PC-9 (cell line): ENCODE results near the gene TXNL4A.

Experiments used
- EZH2 ChIP-seq: fragments of 200-600 bp; sonication (generic); IDR thresholded peaks from 2 replicates; pipeline ENCODE4 v1.8.0; 2017; ENCODE audit warnings: antibody characterized with exemption, low read depth
- TF ChIP-seq, protein P1 (sequence below): fragments of 200-600 bp; sonication (generic); conservative IDR thresholded peaks from 2 replicates; pipeline ENCODE4 v1.6.1; 2017; ENCODE audit warnings: mixed run types, antibody characterized with exemption, mild to moderate bottlenecking, moderate library complexity

DNA sequence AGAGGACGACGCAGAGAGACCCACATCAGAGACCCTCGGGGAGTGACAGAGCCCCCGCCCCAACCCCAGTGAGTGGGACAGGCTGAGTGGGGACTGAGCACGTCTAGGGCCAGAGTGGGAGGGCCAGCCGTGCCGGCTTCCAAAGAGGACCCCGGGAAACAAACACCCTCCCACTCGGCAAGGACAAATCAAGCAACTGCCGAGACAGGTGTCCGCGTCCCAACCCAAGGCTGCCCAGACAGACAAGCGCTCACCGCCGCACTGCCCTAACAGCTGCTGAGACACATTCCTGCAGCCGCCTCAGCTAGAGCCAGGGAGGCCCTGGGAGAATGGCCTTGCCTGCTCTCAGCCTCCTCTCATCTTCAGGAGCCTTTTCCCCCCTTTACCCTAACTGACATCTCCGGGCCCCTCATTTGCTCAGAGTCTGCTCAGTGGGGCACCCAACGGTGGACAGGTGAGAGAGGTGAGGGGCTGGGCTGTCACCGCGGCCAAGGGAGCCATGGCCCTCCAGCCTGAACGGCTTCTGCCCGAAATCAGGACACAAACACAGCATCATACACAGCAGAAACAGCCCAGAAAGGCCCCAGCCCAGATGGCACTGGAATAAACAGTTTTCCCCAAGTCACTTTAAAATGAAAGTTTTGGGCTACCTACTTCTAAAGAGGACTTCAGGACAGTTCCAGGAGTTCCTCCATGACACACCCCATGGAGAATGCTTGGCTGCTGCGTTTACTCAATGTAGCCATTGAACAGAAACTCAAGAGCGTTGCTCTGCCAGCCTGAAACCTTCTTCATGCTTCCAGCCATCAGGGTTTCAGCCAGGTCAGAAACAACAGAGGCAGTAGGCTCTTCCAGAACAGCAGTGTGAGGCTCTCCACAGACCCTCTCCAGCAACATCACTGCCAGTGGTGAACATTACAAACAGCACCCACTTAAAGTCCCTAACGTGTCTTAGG is 60.5 kb downstream of the TXNL4A start:
- TF ChIP-seq, protein P1, sequence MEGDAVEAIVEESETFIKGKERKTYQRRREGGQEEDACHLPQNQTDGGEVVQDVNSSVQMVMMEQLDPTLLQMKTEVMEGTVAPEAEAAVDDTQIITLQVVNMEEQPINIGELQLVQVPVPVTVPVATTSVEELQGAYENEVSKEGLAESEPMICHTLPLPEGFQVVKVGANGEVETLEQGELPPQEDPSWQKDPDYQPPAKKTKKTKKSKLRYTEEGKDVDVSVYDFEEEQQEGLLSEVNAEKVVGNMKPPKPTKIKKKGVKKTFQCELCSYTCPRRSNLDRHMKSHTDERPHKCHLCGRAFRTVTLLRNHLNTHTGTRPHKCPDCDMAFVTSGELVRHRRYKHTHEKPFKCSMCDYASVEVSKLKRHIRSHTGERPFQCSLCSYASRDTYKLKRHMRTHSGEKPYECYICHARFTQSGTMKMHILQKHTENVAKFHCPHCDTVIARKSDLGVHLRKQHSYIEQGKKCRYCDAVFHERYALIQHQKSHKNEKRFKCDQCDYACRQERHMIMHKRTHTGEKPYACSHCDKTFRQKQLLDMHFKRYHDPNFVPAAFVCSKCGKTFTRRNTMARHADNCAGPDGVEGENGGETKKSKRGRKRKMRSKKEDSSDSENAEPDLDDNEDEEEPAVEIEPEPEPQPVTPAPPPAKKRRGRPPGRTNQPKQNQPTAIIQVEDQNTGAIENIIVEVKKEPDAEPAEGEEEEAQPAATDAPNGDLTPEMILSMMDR: no peak
- no peak for TF ChIP-seq EZH2
